GM18520 (cell line): ENCODE results near the gene GOLGA8M.
"Not testable (repeated sequence)": the region's sequence is repeated elsewhere in the genome, so short reads cannot be mapped to it uniquely, and the experiment has no call there.

ENCODE experiments used
- ATAC-seq: cut with Tn5 transposase; IDR thresholded peaks from one replicate; pipeline ENCODE4 v1.9.1; 2021; ENCODE audit not compliant: unreplicated experiment

The GOLGA8M gene

DNA sequence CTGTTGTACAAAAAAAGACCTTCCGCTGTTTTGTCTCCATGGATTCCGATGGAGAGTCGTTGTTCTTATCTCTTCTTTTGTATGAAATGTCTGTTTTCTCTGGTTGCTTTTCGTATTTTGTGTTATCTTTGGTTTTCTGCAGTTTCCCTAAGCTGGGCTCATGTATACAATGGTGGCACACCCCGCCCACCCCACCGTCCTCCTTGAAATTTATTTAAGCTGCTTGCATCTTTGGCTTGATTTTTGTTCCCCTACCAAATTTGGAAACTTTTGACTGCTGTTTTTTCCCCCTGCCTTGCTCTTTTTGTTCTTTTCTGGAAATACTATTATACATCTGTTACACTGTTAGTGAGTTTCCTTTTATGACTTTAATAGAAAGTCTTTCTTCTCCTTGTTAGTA, 47.6 kb downstream of the GOLGA8M start:
- ATAC-seq = not testable (repeated sequence)

DNA sequence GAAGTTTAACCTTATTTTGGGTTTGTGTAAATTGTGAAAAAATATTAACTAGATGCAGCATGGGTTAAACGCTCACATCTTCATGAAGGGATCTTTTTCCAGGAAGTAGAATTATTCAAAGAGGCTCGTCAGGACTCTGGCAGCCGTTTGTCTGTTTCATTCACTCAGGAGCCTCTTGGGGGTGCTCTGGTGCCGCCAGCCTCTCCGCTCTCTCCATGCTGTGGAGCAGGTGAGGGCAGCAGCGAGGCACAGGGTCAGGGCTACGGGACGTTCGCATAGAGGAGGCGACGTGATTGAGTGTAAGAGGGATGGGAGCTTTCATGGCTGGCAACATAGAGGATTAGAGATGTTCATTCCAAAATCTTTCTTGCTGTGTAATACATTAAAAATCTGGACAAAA, 48.5 kb downstream of the GOLGA8M start:
- not testable (repeated sequence) for ATAC-seq

DNA sequence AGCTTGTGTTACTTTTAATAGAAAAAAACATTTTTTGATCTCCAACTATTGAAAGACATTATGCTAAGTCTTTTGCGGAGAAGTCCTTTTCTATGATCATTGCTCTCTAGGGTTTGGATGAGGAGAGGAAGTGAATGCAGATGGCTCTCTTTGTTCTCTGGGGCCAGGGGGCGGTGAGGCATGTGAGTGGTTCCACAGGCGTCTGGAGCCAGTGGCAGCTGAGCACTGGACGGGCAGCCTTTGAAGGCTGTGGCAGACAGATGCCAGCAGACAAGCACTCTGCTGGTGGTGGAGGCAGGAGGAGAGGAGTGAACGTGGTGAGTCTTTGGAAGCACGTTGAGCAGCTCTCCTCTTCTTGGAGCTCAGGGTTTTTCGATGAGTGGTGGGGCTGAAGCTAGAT, 51.5 kb downstream of the GOLGA8M start:
- ATAC-seq = not testable (repeated sequence)

DNA sequence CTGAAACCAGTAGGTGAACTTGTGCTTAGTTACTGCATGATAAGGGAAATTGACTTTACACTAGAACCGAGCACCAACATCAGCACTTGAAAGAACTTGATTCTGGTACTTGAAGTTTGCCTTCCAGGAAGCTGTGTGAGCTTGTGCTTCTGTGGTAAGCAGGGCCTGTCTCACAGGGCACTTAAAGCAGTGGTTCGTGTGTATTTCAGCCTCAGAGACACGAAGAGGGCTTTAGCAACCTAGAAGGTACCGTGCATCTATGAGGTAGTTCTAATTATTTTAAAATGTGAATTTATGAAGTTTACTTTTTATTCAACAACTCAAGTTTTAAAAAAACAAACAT, 56.2 kb downstream of the GOLGA8M start:
- ATAC-seq = not testable (repeated sequence)

DNA sequence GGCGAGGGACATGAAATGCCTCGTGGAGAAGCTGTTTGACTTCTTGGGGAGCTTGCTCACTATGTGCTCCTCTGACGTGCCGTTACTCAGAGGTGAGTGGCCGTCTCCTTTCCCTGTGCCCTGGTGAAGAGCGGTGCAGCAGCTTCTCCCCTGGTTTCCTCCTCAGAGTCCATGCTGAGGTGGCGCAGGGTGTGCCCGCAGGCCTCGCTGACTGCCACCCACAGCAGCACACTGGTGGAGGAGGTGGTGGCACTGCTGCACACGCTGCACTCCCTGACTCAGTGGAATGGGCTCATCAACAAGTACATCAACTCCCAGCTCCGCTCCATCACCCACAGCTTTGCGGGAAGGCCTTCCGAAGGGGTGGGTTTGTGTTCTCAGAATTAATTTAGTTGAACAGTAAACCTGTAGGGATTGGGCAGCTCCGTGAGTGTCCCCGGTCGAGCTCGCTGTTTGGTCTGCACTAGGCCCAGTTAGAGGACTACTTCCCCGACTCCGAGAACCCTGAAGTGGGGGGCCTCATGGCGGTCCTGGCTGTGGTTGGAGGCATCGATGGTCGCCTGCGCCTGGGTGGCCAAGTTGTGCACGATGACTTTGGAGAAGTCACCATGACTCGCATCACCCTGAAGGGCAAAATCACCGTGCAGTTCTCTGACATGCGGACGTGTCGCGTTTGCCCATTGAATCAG, 56.7 kb downstream of the GOLGA8M start:
- not testable (repeated sequence) for ATAC-seq

DNA sequence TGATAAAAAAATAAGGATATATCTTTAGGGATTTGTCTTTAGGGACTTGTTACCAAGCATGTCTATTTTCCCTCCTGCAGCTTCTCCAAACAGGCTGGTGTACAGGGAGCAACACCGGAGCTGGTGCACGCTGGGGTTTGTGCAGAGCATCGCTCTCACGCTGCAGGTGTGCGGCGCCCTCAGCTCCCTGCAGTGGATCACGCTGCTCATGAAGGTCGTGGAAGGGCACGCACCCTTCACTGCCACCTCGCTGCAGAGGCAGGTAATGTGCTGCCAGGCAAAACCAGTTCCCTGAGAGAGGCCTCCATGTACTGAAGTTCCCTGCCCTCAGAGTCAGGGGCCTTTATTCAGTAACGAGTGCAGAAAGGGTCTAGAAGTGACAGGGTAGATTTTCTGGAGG, 58.0 kb downstream of the GOLGA8M start:
- not testable (repeated sequence) for ATAC-seq

DNA sequence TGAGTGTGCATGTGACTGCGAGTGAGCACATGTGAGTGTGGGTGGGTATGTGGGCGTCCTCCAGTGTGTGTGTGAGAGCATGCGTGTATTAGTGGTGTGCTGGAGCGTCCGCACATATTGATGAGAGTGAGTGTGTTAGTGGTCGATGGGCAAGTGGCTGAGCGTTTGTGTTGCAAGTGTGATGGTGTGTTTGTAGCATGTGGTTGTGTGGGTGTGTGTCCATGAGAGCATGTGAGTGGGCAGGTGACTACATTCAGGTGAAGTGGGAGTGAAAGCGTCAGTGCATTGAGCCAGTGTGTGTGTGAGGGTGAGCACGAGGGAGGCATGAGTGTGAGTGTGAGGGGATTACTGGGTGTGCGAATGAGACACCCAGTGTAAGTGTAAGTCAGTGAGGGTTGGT, 59.7 kb downstream of the GOLGA8M start:
- not testable (repeated sequence) for ATAC-seq
